Measurements from ENCODE around the gene PRRC2C. TPM values are rescaled to one million over a fixed set of nuclear protein-coding genes. Genes with fewer than 3 reads are reported as not detected.
"Not testable (repeated sequence)": the region's sequence is repeated elsewhere in the genome, so short reads cannot be mapped to it uniquely, and the experiment has no call there.

Gene PRRC2C
- polyA plus RNA-seq, 1 of the 3 experiments (the other 2 are of a cell fraction), result 39.9 TPM

DNA sequence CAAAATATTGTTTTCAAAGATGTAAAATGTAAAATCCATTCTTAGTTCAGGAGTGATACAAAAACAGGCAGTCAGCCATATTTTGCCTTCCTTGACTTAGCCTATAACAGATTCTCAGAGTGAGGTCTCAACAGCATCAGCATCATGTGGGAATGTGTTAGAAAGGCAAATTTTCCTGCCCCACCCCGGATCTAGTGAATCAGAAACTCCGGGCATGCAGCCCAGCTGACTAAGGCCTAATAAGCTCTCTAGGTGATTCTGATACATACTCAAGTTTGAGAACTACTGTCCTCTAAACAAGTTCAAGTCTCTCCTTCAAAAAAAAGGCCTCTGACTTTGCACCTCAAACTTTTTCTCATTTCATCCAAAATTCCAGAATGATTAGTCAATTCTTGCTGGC is 46.9 kb upstream of the PRRC2C start:
- no peak for DNase-seq
- WGBS (ENCODE audit: low lambda C conversion rate), result 7% methylated on average over 2 of the region's 2 CpGs
- H3K4me1 ChIP-seq (ENCODE audit: control insufficient read depth in 1 of 2, insufficient read depth in 2 of 2, low read depth in 1 of 2, low read length in 1 of 2), result peaks cover 0 to 28% of the 10 kb centered on the region in 2 experiments; a peak in 1 of 4 replicates
- H3K9me2 ChIP-seq, result no peaks in the 10 kb centered on the region
- peak overlapping the region; percentile 40; the same call in 1 of the 2 replicates for H3K4me2 ChIP-seq
- no peaks in the 10 kb centered on the region for H3K79me2 ChIP-seq (ENCODE audit: insufficient read depth)
- 0 out of 2 replicates have a peak overlapping the region, but pooled peaks have one; percentile 4 for H2AFZ ChIP-seq (ENCODE audit: low read depth)
- TF ChIP-seq, protein P1, sequence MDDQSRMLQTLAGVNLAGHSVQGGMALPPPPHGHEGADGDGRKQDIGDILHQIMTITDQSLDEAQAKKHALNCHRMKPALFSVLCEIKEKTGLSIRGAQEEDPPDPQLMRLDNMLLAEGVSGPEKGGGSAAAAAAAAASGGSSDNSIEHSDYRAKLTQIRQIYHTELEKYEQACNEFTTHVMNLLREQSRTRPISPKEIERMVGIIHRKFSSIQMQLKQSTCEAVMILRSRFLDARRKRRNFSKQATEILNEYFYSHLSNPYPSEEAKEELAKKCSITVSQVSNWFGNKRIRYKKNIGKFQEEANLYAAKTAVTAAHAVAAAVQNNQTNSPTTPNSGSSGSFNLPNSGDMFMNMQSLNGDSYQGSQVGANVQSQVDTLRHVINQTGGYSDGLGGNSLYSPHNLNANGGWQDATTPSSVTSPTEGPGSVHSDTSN (IDR thresholded peaks at IDR 0.05), result peak; percentile 44
- TF ChIP-seq TAF1 (IDR thresholded peaks at IDR 0.05; ENCODE audit: borderline replicate concordance, low read depth, low read length), result 0 out of 2 replicates have a peak, but pooled peaks have one; percentile 10
- TF ChIP-seq, protein P2, sequence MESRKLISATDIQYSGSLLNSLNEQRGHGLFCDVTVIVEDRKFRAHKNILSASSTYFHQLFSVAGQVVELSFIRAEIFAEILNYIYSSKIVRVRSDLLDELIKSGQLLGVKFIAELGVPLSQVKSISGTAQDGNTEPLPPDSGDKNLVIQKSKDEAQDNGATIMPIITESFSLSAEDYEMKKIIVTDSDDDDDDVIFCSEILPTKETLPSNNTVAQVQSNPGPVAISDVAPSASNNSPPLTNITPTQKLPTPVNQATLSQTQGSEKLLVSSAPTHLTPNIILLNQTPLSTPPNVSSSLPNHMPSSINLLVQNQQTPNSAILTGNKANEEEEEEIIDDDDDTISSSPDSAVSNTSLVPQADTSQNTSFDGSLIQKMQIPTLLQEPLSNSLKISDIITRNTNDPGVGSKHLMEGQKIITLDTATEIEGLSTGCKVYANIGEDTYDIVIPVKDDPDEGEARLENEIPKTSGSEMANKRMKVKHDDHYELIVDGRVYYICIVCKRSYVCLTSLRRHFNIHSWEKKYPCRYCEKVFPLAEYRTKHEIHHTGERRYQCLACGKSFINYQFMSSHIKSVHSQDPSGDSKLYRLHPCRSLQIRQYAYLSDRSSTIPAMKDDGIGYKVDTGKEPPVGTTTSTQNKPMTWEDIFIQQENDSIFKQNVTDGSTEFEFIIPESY (IDR thresholded peaks at IDR 0.05; ENCODE audit: borderline replicate concordance, low read depth), result 0 out of 2 replicates have a peak, but pooled peaks have one; percentile 18
- TF ChIP-seq MXI1 (IDR thresholded peaks at IDR 0.05; ENCODE audit: low read depth, low read length), result no peak
- peak; percentile 87 for TF ChIP-seq FOSL2 (IDR thresholded peaks at IDR 0.05; ENCODE audit: borderline replicate concordance, low read depth)
- TF ChIP-seq, protein P3, sequence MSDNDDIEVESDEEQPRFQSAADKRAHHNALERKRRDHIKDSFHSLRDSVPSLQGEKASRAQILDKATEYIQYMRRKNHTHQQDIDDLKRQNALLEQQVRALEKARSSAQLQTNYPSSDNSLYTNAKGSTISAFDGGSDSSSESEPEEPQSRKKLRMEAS (IDR thresholded peaks at IDR 0.05; ENCODE audit: low read depth), result peak; percentile 49; the same call in 1 of the 2 replicates
- 0 out of 2 replicates have a peak, but pooled peaks have one; percentile 41 for TF ChIP-seq TEAD4 (IDR thresholded peaks at IDR 0.05; ENCODE audit: borderline replicate concordance, insufficient read depth)
- 0 out of 2 replicates have a peak, but pooled peaks have one; percentile 19 for TF ChIP-seq RXRA (IDR thresholded peaks at IDR 0.05; ENCODE audit: borderline replicate concordance, low read depth)
- TF ChIP-seq YY1 (IDR thresholded peaks at IDR 0.05; ENCODE audit: low read depth), result peak; percentile 71; the same call in 1 of the 2 replicates
- peak; percentile 21; the same call in 1 of the 2 replicates for TF ChIP-seq MEF2A (IDR thresholded peaks at IDR 0.05; ENCODE audit: borderline replicate concordance, low read depth)
- TF ChIP-seq FOXJ3 (CRISPR knock-in tag; IDR thresholded peaks at IDR 0.05), result no peak
- TF ChIP-seq, protein P4, sequence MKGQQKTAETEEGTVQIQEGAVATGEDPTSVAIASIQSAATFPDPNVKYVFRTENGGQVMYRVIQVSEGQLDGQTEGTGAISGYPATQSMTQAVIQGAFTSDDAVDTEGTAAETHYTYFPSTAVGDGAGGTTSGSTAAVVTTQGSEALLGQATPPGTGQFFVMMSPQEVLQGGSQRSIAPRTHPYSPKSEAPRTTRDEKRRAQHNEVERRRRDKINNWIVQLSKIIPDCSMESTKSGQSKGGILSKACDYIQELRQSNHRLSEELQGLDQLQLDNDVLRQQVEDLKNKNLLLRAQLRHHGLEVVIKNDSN (IDR thresholded peaks at IDR 0.05; ENCODE audit: borderline replicate concordance, low read depth), result peak; percentile 46; the same call in 1 of the 2 replicates
- TF ChIP-seq GATA2 (CRISPR knock-in tag; IDR thresholded peaks at IDR 0.05), result no peak
- peak; percentile 75 for TF ChIP-seq JUND (IDR thresholded peaks at IDR 0.05)
- TF ChIP-seq CHD2 (IDR thresholded peaks at IDR 0.05; ENCODE audit: low read length, partially characterized antibody), result no peak
- TF ChIP-seq EP300 (IDR thresholded peaks at IDR 0.05; ENCODE audit: borderline replicate concordance in 1 of 2, low read depth in 1 of 2, low read length in 1 of 2), result peak in 1 of 2 experiments; percentile 53; a peak in 1 of 4 replicates
- TF ChIP-seq SIN3A (IDR thresholded peaks at IDR 0.05; ENCODE audit: borderline replicate concordance, low read depth, low read length), result no peak
- TF ChIP-seq TCF12 (IDR thresholded peaks at IDR 0.05), result peak; percentile 73
- peak; percentile 91 for TF ChIP-seq NFIC (IDR thresholded peaks at IDR 0.05; ENCODE audit: borderline replicate concordance)
- CTCF ChIA-PET, result no interaction called here
- H3K27me3 ChIP-seq (ENCODE audit: insufficient read depth), result no peaks in the 10 kb centered on the region
- H3K4me3 ChIP-seq (ENCODE audit: low read depth in 2 of 2, low read length in 1 of 2), result no peak overlapping the region
- H3K9me3 ChIP-seq, result no peaks in the 10 kb centered on the region
- H4K20me1 ChIP-seq (ENCODE audit: insufficient read depth), result no peaks in the 10 kb centered on the region
- H3K9ac ChIP-seq, result peak overlapping the region; percentile 4; the same call in 1 of the 2 replicates
- peak overlapping the region; percentile 20 to 89; a peak in 3 of 4 replicates for H3K27ac ChIP-seq (ENCODE audit: low read depth in 2 of 2, low read length in 1 of 2)
- POLR2A ChIA-PET, result no interaction called here
- H3F3A ChIP-seq (replicated peaks; ENCODE audit: insufficient read depth), result peaks cover 54% of the 10 kb centered on the region
- H3K36me3 ChIP-seq (replicated peaks in 1 of 2; ENCODE audit: control insufficient read depth in 1 of 2, insufficient read depth in 2 of 2, low read length in 1 of 2), result no peaks in the 10 kb centered on the region

DNA sequence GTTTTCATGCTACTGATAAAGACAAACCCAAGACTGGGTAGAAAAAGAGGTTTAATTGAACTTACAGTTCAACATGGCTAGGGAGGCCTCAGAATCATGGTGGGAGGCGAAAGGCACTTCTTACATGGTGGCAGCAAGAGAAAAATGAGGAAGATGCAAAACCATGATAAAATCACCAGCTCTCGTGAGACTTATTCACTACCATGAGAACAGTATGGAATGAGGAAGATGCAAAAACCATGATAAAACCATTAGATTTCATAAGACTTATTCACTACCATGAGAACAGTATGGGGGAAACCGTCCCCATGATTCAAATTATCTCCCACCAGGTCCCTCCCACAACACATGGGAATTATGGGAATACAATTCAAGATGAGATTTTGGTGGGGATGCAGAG is 45.1 kb upstream of the PRRC2C start:
- CTCF ChIA-PET, POLR2A ChIA-PET: not testable (repeated sequence)

More for the DNA sequence above, 45.1 kb upstream of the PRRC2C start:
- not testable (repeated sequence) for DNase-seq; H3K9me3 ChIP-seq; H3K9me2 ChIP-seq; H3K9ac ChIP-seq; H3K4me2 ChIP-seq; H3K79me2 ChIP-seq (ENCODE audit: insufficient read depth); H3K36me3 ChIP-seq (replicated peaks in 1 of 2; ENCODE audit: control insufficient read depth in 1 of 2, insufficient read depth in 2 of 2, low read length in 1 of 2); H2AFZ ChIP-seq (ENCODE audit: low read depth); H3K4me3 ChIP-seq (ENCODE audit: low read depth in 2 of 2, low read length in 1 of 2); H4K20me1 ChIP-seq (ENCODE audit: insufficient read depth); H3K27me3 ChIP-seq (ENCODE audit: insufficient read depth)
- peaks cover 36% of the 10 kb centered on the region for H3F3A ChIP-seq (replicated peaks; ENCODE audit: insufficient read depth)
- peak overlapping the region in 1 of 2 experiments; percentile 89; a peak in 1 of 4 replicates for H3K27ac ChIP-seq (ENCODE audit: low read depth in 2 of 2, low read length in 1 of 2)
- peaks cover 0 to 17% of the 10 kb centered on the region in 2 experiments; a peak in 1 of 4 replicates for H3K4me1 ChIP-seq (ENCODE audit: control insufficient read depth in 1 of 2, insufficient read depth in 2 of 2, low read depth in 1 of 2, low read length in 1 of 2)
- 71% methylated on average over 3 of the region's 3 CpGs for WGBS (ENCODE audit: low lambda C conversion rate)

All from SK-N-SH (cell line).